Activated naive CD8-positive, alpha-beta T cell treated with anti-CD3 and anti-CD28 coated beads for 36 hours (primary cell): ENCODE measurements around the gene CHRNG. TPM values are rescaled to one million over a fixed set of nuclear protein-coding genes. Genes with fewer than 3 reads are reported as not detected.
"Not testable (repeated sequence)": the region's sequence is repeated elsewhere in the genome, so short reads cannot be mapped to it uniquely, and the experiment has no call there.

Source experiments
- DNase-seq: peaks from one replicate; pipeline ENCODE4 v3.0.0; 2021
- H3K27ac Mint-ChIP-seq: one replicate; pipeline ENCODE4 v1.8.0; 2022; ENCODE audit warnings: mild to moderate bottlenecking, moderate library complexity, mixed read lengths
- H3K27me3 Mint-ChIP-seq: one replicate; pipeline ENCODE4 v1.8.0; 2022; ENCODE audit warnings: mild to moderate bottlenecking, mixed read lengths
- H3K36me3 Mint-ChIP-seq: one replicate; pipeline ENCODE4 v1.8.0; 2021; ENCODE audit warnings: mild to moderate bottlenecking, mixed read lengths
- H3K4me1 Mint-ChIP-seq: one replicate; pipeline ENCODE4 v1.8.0; 2021; ENCODE audit warnings: mixed read lengths
- H3K4me3 Mint-ChIP-seq: one replicate; pipeline ENCODE4 v1.8.0; 2022; ENCODE audit warnings: mild to moderate bottlenecking, moderate library complexity, mixed read lengths
- H3K9me3 Mint-ChIP-seq: one replicate; pipeline ENCODE4 v1.8.0; 2022; ENCODE audit warnings: mixed read lengths
- total RNA-seq, 2 experiments: library from RNA; stranded (reverse); gene quantifications; one replicate each; pipeline ENCODE4 v1.2.3, GENCODE V29; 2021

CHRNG gene
- total RNA-seq, 2 experiments from 2014 or later, result not detected

DNA sequence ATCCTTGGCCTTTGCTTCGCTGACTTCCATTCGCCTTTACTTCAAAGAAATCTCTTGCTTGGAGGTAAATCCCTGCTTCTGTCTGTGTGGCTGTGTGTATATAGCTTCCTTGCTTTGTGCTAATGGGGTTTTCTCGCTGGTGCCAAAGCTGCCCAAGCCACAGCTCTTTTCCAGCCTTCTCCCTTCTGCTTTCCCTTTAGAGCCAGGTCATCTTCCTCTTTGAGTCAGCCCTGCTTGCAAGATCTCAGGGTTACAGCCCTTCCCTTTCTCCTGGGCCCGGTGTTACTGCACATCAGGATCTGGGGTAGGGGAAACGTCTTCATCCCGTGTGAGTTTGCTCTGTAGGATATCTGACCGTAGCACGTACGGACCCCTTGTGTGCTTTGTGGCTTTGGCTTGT lies 30.0 kb downstream of the CHRNG start:
- no peaks in the 10 kb centered on the region for H3K27me3 Mint-ChIP-seq
- H3K36me3 Mint-ChIP-seq, result peaks cover 18% of the 10 kb centered on the region
- H3K4me1 Mint-ChIP-seq, result no peaks in the 10 kb centered on the region
- H3K27ac Mint-ChIP-seq, result no peak overlapping the region
- DNase-seq, result no peak
- no peak overlapping the region for H3K4me3 Mint-ChIP-seq
- H3K9me3 Mint-ChIP-seq, result no peaks in the 10 kb centered on the region

DNA sequence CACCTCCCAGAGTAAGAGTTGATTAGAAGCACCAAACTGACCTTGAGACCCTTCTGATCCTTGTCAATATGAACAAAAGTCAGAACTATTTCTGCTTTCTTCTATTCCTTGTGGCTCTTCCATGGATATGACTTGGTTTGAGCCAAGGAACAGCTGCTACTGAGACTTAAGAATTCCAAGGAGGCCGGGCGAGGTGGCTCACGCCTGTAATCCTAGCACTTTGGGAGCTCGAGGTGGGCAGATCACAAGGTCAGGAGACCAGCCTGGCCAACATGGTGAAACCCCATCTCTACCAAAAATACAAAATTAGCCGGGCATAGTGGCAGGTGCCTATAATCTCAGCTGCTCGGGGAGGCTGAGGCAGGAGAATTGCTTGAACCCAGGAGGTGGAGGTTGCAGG lies 31.0 kb downstream of the CHRNG start:
- not testable (repeated sequence) for DNase-seq, H3K4me1 Mint-ChIP-seq, H3K27me3 Mint-ChIP-seq, H3K9me3 Mint-ChIP-seq, H3K4me3 Mint-ChIP-seq, H3K27ac Mint-ChIP-seq
- peaks cover 20% of the 10 kb centered on the region for H3K36me3 Mint-ChIP-seq

DNA sequence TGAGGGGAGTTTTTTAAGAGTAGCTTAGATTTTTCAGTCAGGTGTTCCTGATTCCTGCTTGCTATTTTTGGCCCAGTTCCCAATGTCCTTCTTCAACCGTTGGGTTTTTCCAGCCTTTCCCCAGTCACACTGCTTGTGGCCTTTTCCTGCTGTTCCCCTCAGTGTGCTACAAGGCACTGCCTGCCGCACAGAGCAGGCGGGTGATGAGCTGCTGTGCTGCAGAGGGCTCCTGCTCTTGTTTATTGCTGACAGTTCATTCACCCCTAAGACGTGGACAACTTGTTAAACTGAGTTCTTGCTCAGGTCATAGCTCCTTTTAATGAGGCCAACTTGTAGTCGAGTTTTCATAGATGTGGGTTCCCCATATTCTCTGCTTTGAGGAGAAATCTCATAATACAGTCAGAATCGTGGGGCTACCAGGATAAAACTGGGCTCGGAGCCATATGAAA lies 31.6 kb downstream of the CHRNG start:
- Mint-ChIP-seq H3K9me3 (no peaks in the 10 kb centered on the region), H3K27me3 (no peaks in the 10 kb centered on the region), H3K27ac (no peak overlapping the region), H3K4me3 (no peak overlapping the region), H3K36me3 (peaks cover 18% of the 10 kb centered on the region), H3K4me1 (peaks cover 1% of the 10 kb centered on the region)
- DNase-seq, result no peak

DNA sequence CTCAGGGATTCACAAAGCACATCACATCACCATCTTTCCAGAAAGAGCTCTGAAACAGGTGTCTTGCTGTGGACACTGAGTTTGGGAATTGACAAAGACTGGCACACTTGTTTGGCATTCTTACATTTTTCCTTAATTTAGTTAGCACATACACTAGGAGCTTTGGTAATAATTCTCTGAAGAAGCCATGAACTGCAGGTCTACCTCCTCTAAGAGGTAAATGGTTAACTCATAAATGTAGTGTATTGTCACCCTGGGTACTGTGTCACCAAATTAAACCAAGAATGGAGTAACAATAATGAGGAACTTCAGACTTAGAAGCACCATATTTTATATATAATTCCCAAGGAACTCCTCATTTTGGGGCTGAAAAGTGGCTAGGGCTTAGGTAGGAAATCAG lies 33.5 kb downstream of the CHRNG start:
- H3K9me3 Mint-ChIP-seq, result no peaks in the 10 kb centered on the region
- peaks cover 3% of the 10 kb centered on the region for H3K4me1 Mint-ChIP-seq
- H3K4me3 Mint-ChIP-seq, result no peak overlapping the region
- DNase-seq, result no peak
- H3K27ac Mint-ChIP-seq, result no peak overlapping the region
- H3K27me3 Mint-ChIP-seq, result no peaks in the 10 kb centered on the region
- peaks cover 15% of the 10 kb centered on the region for H3K36me3 Mint-ChIP-seq

DNA sequence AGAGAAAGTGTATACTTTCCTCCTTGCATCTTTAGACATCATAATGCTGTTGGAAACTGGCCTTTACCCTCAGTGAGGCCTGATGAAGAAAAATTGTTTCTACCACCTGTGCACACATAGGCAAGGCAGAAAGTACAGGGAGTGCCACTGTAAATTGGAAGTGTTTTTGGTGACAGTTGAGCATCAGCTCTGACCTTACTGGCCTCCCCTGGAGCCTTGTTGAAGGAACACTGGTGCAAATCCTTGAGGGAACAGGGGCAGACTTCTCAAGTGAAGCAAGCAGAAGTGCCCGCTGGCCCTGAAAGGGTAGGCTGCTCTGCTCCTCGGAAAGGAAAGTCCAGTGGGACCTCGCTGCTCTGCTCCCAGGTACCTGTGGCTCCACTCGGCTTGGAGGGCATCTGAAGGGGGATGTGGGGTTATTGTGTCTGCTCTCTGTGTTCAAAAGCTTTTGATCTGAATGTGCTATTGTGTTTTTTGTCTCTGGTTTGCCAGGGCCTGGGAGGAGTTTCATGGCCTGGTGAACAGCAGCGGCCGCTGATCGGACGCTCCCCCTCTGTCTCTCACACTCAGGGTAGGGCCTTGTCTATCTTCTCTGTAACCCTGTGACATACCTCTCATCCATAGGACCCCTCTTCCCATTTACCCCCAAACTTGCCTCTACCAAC lies 34.4 kb downstream of the CHRNG start:
- no peaks in the 10 kb centered on the region for H3K9me3 Mint-ChIP-seq
- peaks cover 12% of the 10 kb centered on the region for H3K36me3 Mint-ChIP-seq
- no peaks in the 10 kb centered on the region for H3K27me3 Mint-ChIP-seq
- H3K4me1 Mint-ChIP-seq, result peaks cover 3% of the 10 kb centered on the region
- H3K4me3 Mint-ChIP-seq, result no peak overlapping the region
- no peak overlapping the region for H3K27ac Mint-ChIP-seq
- DNase-seq, result no peak

DNA sequence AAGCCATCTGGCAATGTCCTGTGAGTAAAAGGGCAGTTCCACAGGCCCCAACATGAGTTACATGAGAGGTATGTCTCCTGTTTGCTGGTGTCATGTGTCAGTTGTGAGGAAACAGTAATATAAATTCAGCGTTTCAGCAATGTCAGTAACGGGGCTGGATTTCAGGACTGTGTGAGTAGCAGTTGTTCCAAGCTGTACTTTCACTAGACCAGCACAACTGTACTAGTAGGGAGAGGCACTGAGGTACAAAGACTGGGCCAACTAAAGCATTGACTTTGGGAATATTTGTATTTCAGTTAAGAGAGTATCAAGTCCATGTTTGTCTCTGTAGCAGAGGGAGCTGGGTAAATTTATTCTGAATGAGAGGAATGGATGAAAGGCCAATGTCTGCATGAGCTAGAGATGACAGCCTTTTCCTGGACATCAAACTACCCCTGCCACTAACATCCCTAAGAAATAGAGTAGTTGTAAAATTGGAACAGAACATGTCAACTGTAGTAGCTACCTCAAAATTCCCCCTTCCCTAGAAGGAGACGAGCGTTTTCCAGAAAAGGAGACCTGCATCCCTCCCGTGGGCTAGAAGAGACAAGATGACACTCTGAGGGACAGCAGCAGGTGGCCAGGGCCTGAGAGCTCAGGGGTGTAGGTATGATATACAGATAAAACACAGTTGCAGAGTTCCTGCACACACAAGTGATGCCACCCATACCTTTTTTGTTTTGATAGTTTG lies 35.3 kb downstream of the CHRNG start:
- Mint-ChIP-seq H3K4me3 (no peak overlapping the region), H3K27ac (no peak overlapping the region), H3K9me3 (no peaks in the 10 kb centered on the region), H3K36me3 (peaks cover 9% of the 10 kb centered on the region), H3K27me3 (no peaks in the 10 kb centered on the region), H3K4me1 (peaks cover 3% of the 10 kb centered on the region)
- no peak for DNase-seq

DNA sequence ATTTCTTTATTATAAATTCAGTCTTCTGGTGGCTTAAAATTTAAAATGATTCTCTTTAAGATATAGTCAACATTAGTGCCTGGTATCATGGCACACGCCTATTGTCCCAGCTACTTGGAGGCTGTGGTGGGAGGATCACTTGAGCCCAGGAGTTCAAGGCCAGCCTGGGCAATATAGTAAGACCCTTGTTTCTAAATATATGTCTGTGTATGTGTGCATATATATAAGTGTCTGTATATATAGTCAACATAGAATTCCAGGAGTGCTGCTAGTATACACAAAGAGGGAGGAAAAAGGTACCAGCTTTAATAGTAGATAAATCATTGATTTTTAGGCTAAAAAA lies 35.9 kb downstream of the CHRNG start:
- no peak overlapping the region for H3K27ac Mint-ChIP-seq
- DNase-seq, result no peak
- H3K36me3 Mint-ChIP-seq, result peaks cover 9% of the 10 kb centered on the region
- H3K9me3 Mint-ChIP-seq, result no peaks in the 10 kb centered on the region
- peaks cover 3% of the 10 kb centered on the region for H3K4me1 Mint-ChIP-seq
- no peaks in the 10 kb centered on the region for H3K27me3 Mint-ChIP-seq
- no peak overlapping the region for H3K4me3 Mint-ChIP-seq

DNA sequence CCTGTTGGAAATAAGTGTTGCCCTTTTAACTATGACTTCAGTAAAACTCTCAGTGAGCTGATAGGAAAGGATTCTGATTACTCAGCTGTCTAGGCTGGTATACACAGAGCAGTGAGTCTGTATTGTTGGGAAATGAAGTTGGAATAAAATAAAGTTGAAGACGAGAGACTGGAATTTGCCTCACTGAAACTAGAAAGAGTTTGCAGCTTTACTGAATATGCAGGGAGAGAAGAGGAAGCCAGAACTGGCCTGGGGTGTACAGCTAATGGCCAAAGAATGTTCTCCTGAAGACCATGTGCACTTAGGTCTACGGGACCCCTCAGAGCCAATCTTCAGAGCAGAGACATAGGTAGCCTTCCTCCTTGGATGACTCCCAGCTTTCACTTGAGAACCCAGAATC lies 37.5 kb downstream of the CHRNG start:
- no peaks in the 10 kb centered on the region for H3K27me3 Mint-ChIP-seq
- no peak for DNase-seq
- H3K4me3 Mint-ChIP-seq, result no peak overlapping the region
- peaks cover 20% of the 10 kb centered on the region for H3K36me3 Mint-ChIP-seq
- H3K27ac Mint-ChIP-seq, result no peak overlapping the region
- H3K4me1 Mint-ChIP-seq, result peaks cover 3% of the 10 kb centered on the region
- H3K9me3 Mint-ChIP-seq, result no peaks in the 10 kb centered on the region

DNA sequence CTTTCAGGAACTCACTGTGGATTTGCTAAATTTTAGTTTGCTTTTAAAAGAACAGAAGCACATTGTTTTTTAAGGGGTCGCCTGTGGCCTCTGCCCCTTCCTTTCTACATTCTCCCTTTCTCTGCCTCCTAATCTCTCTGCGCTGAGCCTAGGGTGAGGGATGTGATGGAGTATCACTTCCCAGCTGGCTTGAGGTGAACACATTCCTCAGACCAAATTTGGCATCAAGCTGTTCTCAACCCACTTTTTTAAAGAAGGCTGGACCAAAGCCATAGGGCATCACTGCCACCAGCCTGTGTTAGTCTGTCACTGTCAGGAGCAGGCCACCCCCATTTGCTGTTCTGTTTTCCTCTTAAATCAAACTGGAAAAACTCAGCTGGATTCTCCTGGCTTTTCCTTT lies 38.3 kb downstream of the CHRNG start:
- Mint-ChIP-seq H3K27ac (no peak overlapping the region), H3K4me3 (no peak overlapping the region), H3K36me3 (peaks cover 28% of the 10 kb centered on the region), H3K9me3 (peaks cover 5% of the 10 kb centered on the region), H3K27me3 (no peaks in the 10 kb centered on the region), H3K4me1 (peaks cover 3% of the 10 kb centered on the region)
- no peak for DNase-seq

DNA sequence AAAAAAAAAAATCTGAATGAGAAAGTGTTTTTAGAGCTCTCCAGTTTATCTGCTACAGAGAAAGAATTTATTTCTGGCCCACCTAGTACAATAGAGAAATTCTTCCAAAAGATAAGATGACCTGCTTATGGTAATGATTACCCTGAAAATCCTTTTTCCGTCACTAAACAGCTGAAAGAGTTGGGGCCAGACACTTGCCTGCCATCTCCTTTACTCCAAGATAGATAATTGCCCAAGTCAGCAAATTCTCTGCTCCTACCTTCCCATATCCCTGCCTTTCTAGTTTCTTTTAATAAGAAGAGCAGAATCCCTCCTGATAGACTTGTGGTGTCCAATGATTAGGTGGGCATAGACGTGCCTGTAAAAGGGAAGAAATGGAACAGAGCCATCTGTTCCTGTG lies 39.1 kb downstream of the CHRNG start:
- H3K4me1 Mint-ChIP-seq, result peaks cover 3% of the 10 kb centered on the region
- H3K27ac Mint-ChIP-seq, result no peak overlapping the region
- H3K4me3 Mint-ChIP-seq, result no peak overlapping the region
- peaks cover 5% of the 10 kb centered on the region for H3K9me3 Mint-ChIP-seq
- H3K36me3 Mint-ChIP-seq, result peaks cover 35% of the 10 kb centered on the region
- no peak for DNase-seq
- no peaks in the 10 kb centered on the region for H3K27me3 Mint-ChIP-seq

DNA sequence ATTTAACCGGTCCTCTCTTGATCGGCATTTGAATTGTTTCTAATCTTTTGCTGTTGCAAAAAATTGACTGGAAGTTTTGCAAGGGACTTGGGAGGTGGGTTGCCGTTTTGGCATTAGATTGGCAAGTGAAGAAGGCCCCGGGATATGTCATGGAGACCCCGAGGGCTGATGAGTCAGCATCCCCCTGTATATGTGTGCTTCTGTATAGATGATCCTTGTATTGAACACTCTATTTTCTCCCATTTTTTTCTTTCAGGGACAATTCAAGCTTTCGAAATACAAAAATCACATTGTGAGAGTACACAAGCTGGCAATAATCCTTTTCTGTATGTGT lies 41.1 kb downstream of the CHRNG start:
- H3K27ac Mint-ChIP-seq, result no peak overlapping the region
- peaks cover 42% of the 10 kb centered on the region for H3K36me3 Mint-ChIP-seq
- H3K4me3 Mint-ChIP-seq, result no peak overlapping the region

DNA sequence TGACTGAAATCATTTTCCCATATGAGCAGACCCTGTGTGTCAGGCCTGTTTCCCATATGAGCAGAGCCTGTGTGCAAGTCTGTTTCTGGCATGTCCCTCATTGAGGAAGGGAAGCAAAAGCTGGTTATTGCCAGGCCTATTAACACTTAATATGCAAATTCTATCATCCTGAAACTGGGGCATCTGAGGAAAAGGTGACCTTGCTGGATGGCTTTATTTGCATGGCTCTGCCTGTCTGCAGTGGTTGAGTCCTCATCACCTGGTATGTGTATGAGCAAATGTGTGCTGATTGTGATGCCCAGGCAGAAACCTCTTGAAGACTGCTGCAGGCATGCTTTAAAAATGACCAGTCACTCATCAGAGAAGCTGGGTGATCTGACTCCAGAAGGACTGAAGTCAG lies 42.2 kb downstream of the CHRNG start:
- Mint-ChIP-seq H3K27ac (no peak overlapping the region), H3K36me3 (peaks cover 42% of the 10 kb centered on the region), H3K27me3 (no peaks in the 10 kb centered on the region), H3K9me3 (peaks cover 10% of the 10 kb centered on the region), H3K4me3 (no peak overlapping the region), H3K4me1 (no peaks in the 10 kb centered on the region)
- DNase-seq, result no peak

More for the DNA sequence above, 41.1 kb downstream of the CHRNG start:
- no peaks in the 10 kb centered on the region for H3K27me3 Mint-ChIP-seq
- DNase-seq, result no peak
- H3K9me3 Mint-ChIP-seq, result peaks cover 10% of the 10 kb centered on the region
- peaks cover 3% of the 10 kb centered on the region for H3K4me1 Mint-ChIP-seq

DNA sequence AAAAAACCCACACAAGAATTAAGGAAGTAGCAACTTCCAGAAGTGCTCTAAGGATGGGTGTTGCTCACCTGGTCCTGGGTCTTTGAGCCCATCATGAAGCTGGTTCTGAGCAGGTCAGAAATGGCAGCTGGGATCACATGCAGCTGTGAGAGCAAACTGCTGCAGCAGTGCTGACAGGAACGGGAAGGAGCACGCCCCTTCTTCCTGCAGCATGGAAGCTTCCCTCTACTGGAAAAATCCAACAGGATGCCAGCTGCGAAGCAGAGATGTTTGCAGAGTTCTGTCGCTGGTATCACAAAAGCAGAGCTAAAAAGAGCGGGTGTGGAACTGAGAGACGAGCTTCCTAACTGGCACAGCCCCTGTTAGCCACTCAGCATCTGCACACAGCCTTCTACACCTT lies 44.7 kb downstream of the CHRNG start:
- DNase-seq, result no peak
- Mint-ChIP-seq H3K27ac (no peak overlapping the region), H3K9me3 (peaks cover 10% of the 10 kb centered on the region), H3K27me3 (no peaks in the 10 kb centered on the region), H3K36me3 (peaks cover 38% of the 10 kb centered on the region), H3K4me3 (no peak overlapping the region), H3K4me1 (no peaks in the 10 kb centered on the region)

DNA sequence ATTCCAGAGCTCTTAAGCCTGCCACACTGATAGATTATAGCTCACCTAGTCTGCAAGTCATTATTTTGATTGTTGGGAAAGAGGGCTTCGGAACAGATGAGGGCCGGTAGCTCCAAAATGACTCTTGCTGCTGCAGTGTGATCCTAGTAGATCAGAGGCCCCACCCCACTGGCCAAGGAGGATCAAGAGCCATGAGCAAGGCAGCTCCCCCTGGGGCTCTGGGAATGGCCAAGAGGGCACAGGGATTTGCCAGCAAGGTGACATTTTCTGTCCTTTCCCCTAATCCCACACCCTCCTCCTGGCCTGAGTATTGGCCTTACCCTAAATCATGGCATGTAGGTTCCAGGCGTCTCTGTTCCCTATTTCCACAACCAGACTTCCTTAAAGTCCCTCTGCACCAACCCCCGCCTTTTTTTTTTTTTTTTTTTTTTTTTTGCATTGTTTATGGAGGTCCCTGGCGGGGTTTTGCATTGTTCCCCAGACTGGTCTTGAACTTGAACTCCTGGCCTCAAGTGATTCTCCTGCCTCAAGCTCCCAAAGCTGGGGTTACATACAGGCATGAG lies 47.5 kb downstream of the CHRNG start:
- Mint-ChIP-seq H3K4me1 (no peaks in the 10 kb centered on the region), H3K27me3 (no peaks in the 10 kb centered on the region), H3K9me3 (peaks cover 10% of the 10 kb centered on the region), H3K4me3 (no peak overlapping the region), H3K27ac (no peak overlapping the region), H3K36me3 (peaks cover 28% of the 10 kb centered on the region)
- no peak for DNase-seq

DNA sequence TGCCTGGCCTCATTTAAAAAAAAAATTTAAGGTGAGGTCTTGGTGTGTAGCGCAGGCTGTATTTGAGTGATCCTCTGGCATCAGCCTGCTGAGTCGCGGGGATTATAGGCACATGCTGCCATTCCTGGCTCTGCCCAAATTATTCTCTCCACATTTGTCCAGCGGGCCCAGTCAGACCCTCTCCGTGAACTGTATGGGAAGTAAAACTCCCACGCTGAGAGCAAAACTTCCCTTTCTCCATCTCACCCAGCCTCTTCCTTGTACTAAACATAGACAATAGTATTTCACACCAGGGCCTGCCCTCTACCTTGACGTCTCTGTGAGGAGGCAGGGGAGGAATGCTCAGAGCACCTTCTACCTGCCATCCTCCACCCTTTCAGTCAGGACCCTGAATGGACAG lies 48.0 kb downstream of the CHRNG start:
- Mint-ChIP-seq H3K27me3 (no peaks in the 10 kb centered on the region), H3K27ac (no peak overlapping the region), H3K4me3 (no peak overlapping the region), H3K36me3 (peaks cover 23% of the 10 kb centered on the region), H3K9me3 (peaks cover 6% of the 10 kb centered on the region), H3K4me1 (no peaks in the 10 kb centered on the region)
- DNase-seq, result no peak

DNA sequence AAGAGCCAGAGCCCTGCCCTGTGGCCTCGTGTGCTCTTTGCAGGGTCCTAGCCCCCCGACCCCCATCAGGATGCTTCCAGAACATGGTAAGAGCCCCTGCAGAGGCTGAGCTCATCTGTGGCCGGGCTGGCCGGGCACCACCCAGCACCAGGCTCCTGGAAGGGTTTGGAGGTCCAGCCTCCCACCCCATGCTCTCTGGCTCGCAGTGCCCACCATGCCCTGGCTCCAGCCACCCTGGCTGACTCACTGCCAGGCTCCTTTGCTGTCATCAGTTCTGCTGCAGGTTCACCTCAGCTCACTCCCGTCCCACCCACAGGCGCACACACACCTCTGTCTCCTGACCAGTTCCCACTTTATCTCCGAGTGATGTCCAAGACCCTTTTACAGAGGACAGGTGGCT lies 48.5 kb downstream of the CHRNG start:
- Mint-ChIP-seq H3K27me3 (no peaks in the 10 kb centered on the region), H3K4me3 (no peak overlapping the region)

More for the DNA sequence above, 48.5 kb downstream of the CHRNG start:
- Mint-ChIP-seq H3K4me1 (peaks cover 3% of the 10 kb centered on the region), H3K27ac (no peak overlapping the region), H3K36me3 (peaks cover 18% of the 10 kb centered on the region), H3K9me3 (peaks cover 6% of the 10 kb centered on the region)
- DNase-seq, result no peak
